Measurements from ENCODE around the gene NDST4.

The NDST4 gene

GRCh38 chr4:114874321-114874720 lies 239.1 kb downstream of the NDST4 start:
- no peak overlapping the region for H3K27ac ChIP-seq
- DNase-seq (ENCODE audit: low spot score), result no peak
- ChIA-PET CTCF (no interaction called here), POLR2A (ENCODE audit: low non-redundant PET) (no interaction called here)
- TF ChIP-seq CTCF (conservative IDR thresholded peaks at IDR 0.05; ENCODE audit: low read depth), result no peak

- H3K27ac ChIP-seq, result no peak overlapping the region
- no peak for DNase-seq (ENCODE audit: low spot score)
- TF ChIP-seq CTCF (conservative IDR thresholded peaks at IDR 0.05; ENCODE audit: low read depth), result no peak
- ChIA-PET CTCF (no interaction called here), POLR2A (ENCODE audit: low non-redundant PET) (no interaction called here)
These were observed 242.4 kb downstream of the NDST4 start for GRCh38 chr4:114870987-114871386.

- ChIA-PET CTCF (no interaction called here), POLR2A (ENCODE audit: low non-redundant PET) (no interaction called here)
- DNase-seq (ENCODE audit: low spot score), result no peak
- TF ChIP-seq CTCF (conservative IDR thresholded peaks at IDR 0.05; ENCODE audit: low read depth), result no peak
- no peak overlapping the region for H3K27ac ChIP-seq
These were observed 246.3 kb downstream of the NDST4 start for GRCh38 chr4:114866901-114867670.

GRCh38 chr4:114864060-114864459 lies 249.4 kb downstream of the NDST4 start:
- no peak for DNase-seq (ENCODE audit: low spot score)
- no peak overlapping the region for H3K27ac ChIP-seq
- POLR2A ChIA-PET (ENCODE audit: low non-redundant PET), result no interaction called here
- CTCF ChIA-PET, result no interaction called here
- no peak for TF ChIP-seq CTCF (conservative IDR thresholded peaks at IDR 0.05; ENCODE audit: low read depth)

GRCh38 chr4:114860786-114861185 lies 252.6 kb downstream of the NDST4 start:
- ChIA-PET CTCF (interaction anchor here (0.6 kb wide), 1 partner anchor 100 kb away, joined by 4 read pairs; no protein-coding TSS in a partner anchor), POLR2A (ENCODE audit: low non-redundant PET) (interaction anchor here (0.5 kb wide), 1 partner anchor 40 kb away, joined by 3 read pairs; no protein-coding TSS in a partner anchor)
- DNase-seq (ENCODE audit: low spot score), result no peak
- no peak overlapping the region for H3K27ac ChIP-seq
- no peak for TF ChIP-seq CTCF (conservative IDR thresholded peaks at IDR 0.05; ENCODE audit: low read depth)

- CTCF ChIA-PET, result no interaction called here
- DNase-seq (ENCODE audit: low spot score), result peak; percentile 1
- no peak for TF ChIP-seq CTCF (conservative IDR thresholded peaks at IDR 0.05; ENCODE audit: low read depth)
These were observed 255.6 kb downstream of the NDST4 start for GRCh38 chr4:114857831-114858230.

More at GRCh38 chr4:114857831-114858230, 255.6 kb downstream of the NDST4 start:
- no peak overlapping the region for H3K27ac ChIP-seq
- POLR2A ChIA-PET (ENCODE audit: low non-redundant PET), result no interaction called here
